Neutrophil (primary cell): ENCODE results near the gene PTPRN2.

ENCODE experiments used
- H3K27ac ChIP-seq: fragments of 200-600 bp; sonication (generic); 2 replicates; pipeline ENCODE4 v1.5.1; 2016; ENCODE audit warnings: mild to moderate bottlenecking, moderate library complexity
- H3K27me3 ChIP-seq: fragments of 200-600 bp; sonication (generic); 2 replicates; pipeline ENCODE4 v1.6.0; 2016; ENCODE audit warnings: mild to moderate bottlenecking
- H3K36me3 ChIP-seq: fragments of 200-600 bp; sonication (generic); 2 replicates; pipeline ENCODE4 v1.5.1; 2017
- H3K4me1 ChIP-seq, 2 experiments: fragments of 200-600 bp in 1 of 2; sonication (generic) in 1 of 2; 1 replicate in 1 of 2; 2 replicates in 1 of 2; pipeline versions ENCODE4 v1.5.1 to v1.6.1; 2013 to 2016; ENCODE audit warnings: low read depth in 1 of 2, low read length in 1 of 2, mild to moderate bottlenecking in 1 of 2, moderate library complexity in 1 of 2; ENCODE audit not compliant: control insufficient read depth in 1 of 2, insufficient read depth in 1 of 2
- H3K4me3 ChIP-seq, 2 experiments: fragments of 200-600 bp in 1 of 2; sonication (generic) in 1 of 2; 1 replicate in 1 of 2; 2 replicates in 1 of 2; pipeline ENCODE4 v1.5.1; 2013 to 2016; ENCODE audit warnings: low read depth in 1 of 2, low read length in 1 of 2, mild to moderate bottlenecking in 1 of 2, moderate library complexity in 1 of 2
- H3K9me3 ChIP-seq: fragments of 200-600 bp; sonication (generic); 2 replicates; pipeline ENCODE4 v1.5.1; 2016
- TF ChIP-seq, protein P1 (sequence below): fragments of 200-600 bp; sonication (generic); IDR thresholded peaks from 2 replicates; pipeline ENCODE4 v1.5.1; 2016; ENCODE audit warnings: antibody characterized with exemption

The PTPRN2 gene

DNA sequence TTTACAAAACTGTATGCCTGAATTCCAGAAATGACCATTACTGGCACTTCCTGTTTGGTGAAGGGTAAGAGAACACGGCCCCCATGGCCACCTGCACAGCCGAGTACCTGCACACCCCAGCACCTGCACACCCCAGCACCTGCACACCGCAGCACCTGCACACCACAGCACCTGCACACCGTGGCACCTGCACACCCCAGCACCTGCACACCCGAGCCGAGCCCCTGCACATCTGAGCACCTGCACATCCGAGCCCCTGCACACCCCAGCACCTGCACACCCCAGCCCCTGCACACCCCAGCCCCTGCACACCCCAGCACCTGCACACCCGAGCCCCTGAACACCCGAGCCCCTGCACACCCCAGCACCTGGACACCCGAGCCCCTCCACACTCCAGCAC lies 1007.3 kb downstream of the PTPRN2 start:
- Histone ChIP-seq H3K9me3 (peaks cover 4% of the 10 kb centered on the region), H3K36me3 (no peaks in the 10 kb centered on the region), H3K4me1 (no peaks in the 10 kb centered on the region), H3K27me3 (peaks cover 67% of the 10 kb centered on the region), H3K4me3 (no peak overlapping the region), H3K27ac (no peak overlapping the region)
- TF ChIP-seq, protein P1, sequence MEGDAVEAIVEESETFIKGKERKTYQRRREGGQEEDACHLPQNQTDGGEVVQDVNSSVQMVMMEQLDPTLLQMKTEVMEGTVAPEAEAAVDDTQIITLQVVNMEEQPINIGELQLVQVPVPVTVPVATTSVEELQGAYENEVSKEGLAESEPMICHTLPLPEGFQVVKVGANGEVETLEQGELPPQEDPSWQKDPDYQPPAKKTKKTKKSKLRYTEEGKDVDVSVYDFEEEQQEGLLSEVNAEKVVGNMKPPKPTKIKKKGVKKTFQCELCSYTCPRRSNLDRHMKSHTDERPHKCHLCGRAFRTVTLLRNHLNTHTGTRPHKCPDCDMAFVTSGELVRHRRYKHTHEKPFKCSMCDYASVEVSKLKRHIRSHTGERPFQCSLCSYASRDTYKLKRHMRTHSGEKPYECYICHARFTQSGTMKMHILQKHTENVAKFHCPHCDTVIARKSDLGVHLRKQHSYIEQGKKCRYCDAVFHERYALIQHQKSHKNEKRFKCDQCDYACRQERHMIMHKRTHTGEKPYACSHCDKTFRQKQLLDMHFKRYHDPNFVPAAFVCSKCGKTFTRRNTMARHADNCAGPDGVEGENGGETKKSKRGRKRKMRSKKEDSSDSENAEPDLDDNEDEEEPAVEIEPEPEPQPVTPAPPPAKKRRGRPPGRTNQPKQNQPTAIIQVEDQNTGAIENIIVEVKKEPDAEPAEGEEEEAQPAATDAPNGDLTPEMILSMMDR = no peak

GRCh38 chr7:157579425-157579824 lies 1008.2 kb downstream of the PTPRN2 start:
- no peak overlapping the region for H3K27ac ChIP-seq
- H3K36me3 ChIP-seq = no peaks in the 10 kb centered on the region
- no peaks in the 10 kb centered on the region for H3K4me1 ChIP-seq
- peaks cover 58% of the 10 kb centered on the region for H3K27me3 ChIP-seq
- H3K4me3 ChIP-seq = no peak overlapping the region
- TF ChIP-seq, protein P1 = no peak
- H3K9me3 ChIP-seq = no peaks in the 10 kb centered on the region

- TF ChIP-seq, protein P1 = no peak
- Histone ChIP-seq H3K27ac (no peak overlapping the region), H3K4me3 (no peak overlapping the region), H3K9me3 (no peaks in the 10 kb centered on the region), H3K27me3 (peaks cover 43% of the 10 kb centered on the region), H3K4me1 (no peaks in the 10 kb centered on the region), H3K36me3 (no peaks in the 10 kb centered on the region)
Observed at GRCh38 chr7:157577796-157578339, 1009.8 kb downstream of the PTPRN2 start.

- Histone ChIP-seq H3K27ac (peak overlapping the region; percentile 75), H3K27me3 (peaks cover 45% of the 10 kb centered on the region), H3K36me3 (no peaks in the 10 kb centered on the region), H3K4me1 (no peaks in the 10 kb centered on the region), H3K4me3 (peak overlapping the region in 1 of 2 experiments; percentile 43), H3K9me3 (no peaks in the 10 kb centered on the region)
- TF ChIP-seq, protein P1 = no peak
Observed at GRCh38 chr7:157577061-157577460, 1010.6 kb downstream of the PTPRN2 start.

DNA sequence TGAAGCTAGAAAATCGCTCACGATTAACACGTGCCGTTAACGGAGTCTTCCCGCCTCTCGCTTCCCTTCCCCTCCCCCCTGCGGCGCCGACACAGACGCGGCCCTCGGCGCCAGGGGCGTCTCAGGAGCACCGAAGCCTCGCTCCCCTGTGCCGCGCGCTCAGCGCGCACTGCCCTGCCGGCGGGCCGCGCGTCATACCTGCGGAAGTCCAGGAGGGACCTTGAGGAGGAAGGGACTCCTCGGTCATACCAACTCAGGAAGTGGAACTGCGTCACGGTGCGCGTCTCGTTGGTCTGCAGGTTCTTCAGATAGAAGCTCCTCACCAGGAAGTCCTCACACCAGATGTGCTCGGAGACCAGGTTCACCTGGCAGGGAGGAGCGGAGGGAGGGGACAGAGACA lies 1011.2 kb downstream of the PTPRN2 start:
- H3K27me3 ChIP-seq = peaks cover 46% of the 10 kb centered on the region
- H3K4me3 ChIP-seq = peak overlapping the region; percentile 1 to 43
- no peaks in the 10 kb centered on the region for H3K4me1 ChIP-seq
- H3K27ac ChIP-seq = peak overlapping the region; percentile 75
- no peaks in the 10 kb centered on the region for H3K9me3 ChIP-seq
- TF ChIP-seq, protein P1 = no peak
- no peaks in the 10 kb centered on the region for H3K36me3 ChIP-seq
